GM18526 (cell line): ENCODE data around the gene PLPP6.

Experiments
- POLR2A ChIP-seq: IDR thresholded peaks from 3 replicates; pipeline ENCODE4 v1.6.1; 2011; ENCODE audit not compliant: insufficient read length; ENCODE audit errors: extremely low read depth

Gene PLPP6

DNA sequence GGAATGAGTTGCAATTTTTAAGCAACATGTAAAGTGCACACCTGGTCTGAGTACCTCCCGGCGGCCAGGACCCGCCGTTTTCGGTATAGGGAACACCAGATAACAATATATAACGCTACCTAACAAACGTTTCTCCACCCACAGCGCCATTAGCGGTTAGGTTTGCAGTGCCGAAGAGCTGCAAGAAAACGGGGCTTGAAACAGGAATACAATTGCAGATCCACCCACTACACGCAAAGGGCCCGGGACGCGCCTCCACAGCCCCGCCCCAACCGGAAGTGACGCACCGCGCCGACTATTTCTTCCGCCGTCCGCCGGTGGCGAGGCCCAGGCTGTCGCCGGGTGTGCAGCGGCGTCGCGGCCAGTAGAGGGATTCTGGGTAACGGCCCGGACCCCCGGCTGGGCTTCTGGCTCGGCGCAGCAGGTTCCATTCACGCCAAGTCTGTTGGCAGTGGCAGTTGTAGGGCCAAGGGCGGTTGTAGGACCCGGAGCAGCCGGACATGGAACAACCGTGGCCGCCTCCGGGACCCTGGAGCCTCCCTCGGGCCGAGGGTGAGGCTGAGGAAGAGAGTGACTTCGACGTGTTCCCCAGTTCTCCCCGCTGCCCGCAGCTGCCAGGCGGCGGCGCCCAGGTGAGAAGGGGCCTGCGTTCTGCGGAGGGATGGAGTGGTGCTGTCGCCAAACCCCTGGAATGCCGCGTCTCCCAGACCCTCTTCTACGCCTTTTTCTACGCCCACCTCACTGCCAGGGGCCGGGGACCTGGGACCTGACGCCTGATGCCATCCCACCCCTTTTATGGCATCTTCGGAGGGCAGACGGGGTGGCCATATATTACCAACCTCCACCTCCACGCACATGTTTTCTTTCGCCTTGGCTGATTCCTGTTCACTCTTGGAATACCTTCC lies 17.4 kb downstream of the PLPP6 start, which contains the start of gene CDC37L1:
CDC37L1 (plus strand) TSS at position 302 of the 905 bp plus-strand sequence; CDS start at position 501, 199 bp downstream.
- TF ChIP-seq POLR2A, result peak; percentile 98

DNA sequence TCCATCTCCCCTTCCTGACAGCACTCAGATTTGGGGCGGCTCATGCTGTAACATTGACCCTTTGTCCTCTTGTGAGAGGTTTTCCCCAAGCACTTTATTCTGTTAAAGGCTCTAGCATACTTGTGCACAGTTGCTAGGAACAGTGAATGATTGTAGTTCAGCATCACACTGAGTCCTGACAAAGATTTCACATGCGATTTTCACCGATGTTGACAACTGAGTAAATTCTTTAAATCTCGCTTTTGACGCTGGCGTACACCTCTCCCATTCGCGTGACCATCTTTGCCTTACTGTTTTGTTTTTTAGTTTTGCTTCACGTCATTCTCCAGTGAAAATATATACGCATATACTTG lies 18.1 kb downstream of the PLPP6 start:
- no peak for TF ChIP-seq POLR2A

DNA sequence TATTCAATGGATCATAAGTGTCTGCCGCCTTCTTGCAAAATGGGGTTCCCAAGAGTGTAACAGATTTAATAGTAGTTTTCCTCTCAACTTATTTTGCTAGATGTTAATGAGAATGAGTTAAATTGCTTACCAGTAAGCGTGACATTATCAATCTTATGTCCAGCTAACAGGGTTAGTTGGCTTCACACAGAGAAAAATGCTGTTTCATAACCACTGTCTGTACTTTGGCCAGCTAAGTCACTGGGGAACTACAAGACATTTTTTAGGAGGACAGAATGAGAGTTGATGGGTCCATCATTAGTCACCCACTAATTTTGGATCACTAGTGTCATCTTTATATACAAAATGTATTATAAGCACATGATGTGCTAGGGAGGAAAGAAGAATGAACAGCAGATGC lies 18.7 kb downstream of the PLPP6 start:
- TF ChIP-seq POLR2A, result no peak

DNA sequence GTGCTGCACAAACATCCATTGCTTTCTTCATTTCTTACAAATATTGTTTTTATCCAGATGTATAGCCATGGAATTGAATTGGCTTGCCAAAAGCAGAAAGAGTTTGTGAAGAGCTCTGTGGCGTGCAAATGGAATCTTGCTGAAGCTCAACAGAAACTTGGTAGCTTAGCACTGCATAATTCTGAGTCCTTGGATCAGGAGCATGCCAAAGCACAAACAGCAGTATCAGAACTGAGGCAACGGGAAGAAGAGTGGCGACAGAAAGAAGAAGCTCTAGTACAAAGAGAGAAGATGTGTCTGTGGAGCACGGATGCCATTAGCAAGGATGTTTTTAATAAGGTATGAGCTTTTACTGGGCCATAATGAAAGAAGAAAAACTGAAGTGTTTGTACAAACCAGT lies 22.7 kb downstream of the PLPP6 start:
- TF ChIP-seq POLR2A, result no peak

DNA sequence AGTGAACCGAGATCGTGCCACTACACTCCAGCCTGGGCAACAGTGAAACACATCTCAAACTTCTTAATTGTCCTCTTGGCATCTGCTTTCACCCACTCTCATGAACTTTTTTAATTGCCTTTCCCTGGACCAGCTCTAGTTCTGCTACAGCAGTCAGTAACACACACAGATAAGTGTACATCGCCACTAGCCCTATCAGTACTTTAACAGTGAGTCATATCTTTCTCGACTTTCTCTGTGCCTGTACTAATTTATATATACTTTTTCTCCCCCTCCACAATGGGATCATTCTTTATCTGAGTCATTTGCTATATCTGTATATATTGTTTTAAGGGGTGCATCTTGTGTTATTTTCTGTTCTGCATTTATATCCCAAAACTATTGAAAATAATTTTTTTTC lies 24.0 kb downstream of the PLPP6 start:
- no peak for TF ChIP-seq POLR2A

DNA sequence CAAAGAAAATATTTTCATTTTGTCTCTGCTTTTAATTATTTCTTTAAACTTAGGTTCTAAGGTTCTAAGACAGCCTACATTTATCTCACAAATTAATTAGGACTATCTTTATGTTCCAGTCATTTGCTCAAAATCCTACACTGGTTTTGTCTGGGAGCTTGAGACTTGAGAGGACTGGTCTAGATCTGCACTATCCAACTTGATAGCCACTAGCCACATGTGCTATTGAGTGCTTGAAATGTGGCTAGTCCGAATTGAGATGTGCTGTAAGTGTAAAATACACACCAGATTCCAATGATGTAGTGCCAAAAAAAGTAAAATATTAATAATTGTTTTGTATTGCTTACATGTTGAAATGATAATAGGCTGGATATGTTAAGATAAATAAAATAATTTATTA lies 24.5 kb downstream of the PLPP6 start:
- no peak for TF ChIP-seq POLR2A

DNA sequence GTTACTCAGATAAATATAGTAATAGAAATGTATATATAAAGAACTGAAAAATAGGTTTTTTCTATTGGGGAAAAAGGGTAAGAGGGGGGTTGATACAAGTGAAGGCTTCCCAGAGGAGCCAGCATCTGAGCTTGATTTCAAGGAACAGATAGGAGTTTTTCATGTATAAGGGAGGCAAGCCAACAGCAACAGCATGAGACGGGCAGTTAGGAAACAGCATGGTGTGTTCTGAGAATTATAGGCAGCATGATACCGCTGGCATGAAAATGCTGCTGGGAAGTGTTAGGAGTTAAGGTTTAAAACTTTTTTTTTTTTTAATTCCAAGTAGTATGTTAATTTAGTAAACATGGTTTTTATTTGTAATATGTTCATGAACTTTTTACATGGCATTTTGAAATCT lies 26.9 kb downstream of the PLPP6 start:
- no peak for TF ChIP-seq POLR2A

DNA sequence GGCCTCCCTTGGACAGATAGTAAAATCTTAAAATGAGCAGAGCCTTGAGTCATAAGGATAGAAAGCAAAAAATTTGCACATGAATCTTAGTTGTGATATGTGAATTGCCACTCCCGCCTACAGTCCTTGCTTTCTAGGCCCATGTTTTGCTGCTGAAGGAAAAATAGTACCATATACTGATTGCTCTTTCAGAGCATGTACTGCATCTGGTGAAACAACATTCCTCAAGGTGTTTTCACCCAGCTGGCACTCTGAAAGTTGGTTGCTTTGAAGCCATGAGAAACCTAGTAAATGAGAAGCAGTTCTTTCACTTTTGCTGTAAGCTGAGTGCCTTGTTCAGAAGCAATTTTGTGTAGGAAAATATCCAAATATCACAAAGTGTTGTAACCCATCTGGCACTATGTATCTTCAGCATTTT lies 27.6 kb downstream of the PLPP6 start:
- TF ChIP-seq POLR2A, result no peak

DNA sequence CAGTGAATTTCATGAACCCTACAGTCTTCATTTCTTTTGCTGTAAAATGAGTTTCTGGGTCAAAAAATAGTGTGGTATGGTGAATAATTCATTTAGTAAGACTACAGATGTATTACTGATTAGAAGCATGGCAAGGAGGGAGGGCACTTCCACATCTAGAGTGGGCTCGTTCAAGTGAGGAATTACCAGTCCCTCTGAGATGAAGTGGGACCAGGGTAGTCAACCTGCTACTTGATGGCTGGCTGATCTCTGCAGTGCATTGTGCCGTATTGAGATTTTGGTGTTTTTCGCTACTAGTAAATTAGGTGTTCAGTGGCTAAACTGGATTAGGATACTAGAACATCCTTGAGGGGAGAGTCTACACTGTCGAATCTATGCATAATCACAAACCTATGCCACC lies 28.1 kb downstream of the PLPP6 start:
- TF ChIP-seq POLR2A, result no peak

DNA sequence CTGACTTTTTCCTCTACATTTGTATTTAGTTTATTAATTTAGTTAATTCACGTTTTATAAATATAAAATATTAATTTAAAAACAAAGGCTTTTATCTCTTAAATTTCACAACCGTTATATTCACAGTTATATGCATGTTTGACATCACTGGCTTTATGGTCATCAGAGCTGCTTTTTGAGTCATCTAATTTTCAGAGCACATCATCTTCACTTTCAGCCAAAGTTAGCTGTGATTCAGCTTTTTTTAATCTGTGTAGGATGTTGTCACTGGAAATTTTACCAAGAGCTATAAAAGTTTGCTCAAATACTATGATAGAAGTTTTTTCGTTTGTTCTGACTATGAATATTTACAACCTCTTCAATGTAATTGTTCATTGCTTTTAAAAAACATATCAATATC lies 29.7 kb downstream of the PLPP6 start:
- no peak for TF ChIP-seq POLR2A

DNA sequence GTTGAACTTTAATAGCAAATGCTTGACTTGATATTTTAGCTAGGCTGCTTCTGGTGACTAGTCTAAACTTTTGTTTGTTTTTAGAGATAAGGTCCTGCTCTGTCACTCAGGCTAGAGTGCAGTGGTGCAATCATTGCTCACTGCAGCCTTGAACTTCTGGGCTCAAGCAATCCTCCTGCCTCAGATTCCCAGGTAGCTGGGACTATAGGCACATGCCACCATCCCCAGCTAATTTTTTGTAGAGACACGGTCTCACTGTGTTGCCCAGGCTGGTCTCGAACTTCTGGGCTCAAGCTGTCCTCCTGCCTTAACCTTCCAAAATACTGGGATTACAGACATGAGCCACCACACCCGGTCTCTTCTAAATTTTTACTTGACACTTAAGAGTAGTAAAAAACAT lies 38.0 kb downstream of the PLPP6 start:
- no peak for TF ChIP-seq POLR2A

DNA sequence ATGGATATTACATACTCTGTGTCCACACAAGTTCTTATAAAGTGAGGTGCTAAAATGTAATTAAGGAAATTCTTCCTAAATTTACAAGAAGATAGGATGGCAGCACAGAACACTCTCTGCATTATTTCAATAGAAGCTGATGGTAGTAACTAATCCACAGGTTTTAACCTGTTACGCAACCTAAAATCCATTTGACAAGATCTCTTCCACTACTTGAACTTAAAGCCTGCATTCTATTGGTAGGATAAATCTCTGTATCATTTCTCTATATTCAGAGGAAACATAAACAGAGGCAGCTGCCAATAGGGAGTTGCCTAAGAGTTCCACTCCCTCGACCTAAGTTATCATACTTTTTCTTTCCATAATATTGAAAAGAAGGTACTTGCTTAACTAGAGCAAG lies 38.8 kb downstream of the PLPP6 start:
- no peak for TF ChIP-seq POLR2A

DNA sequence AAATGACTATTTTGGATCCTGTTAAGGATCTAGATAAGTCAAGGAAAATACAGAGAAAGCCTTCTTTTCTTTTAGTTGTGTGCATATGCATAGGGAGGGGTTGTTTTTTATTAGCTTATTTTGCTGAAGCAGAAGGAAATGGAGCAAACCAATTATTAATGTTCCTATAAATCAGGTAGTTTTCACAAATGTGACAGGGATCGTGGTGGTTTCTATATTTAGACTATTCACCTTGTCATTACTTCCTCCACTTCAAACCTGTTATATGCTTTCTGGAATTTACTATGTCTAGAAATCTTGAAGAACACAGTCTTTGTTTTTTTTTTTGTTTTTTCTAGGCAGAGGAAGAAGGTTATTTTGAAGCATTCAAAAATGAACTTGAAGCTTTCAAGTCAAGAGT lies 39.4 kb downstream of the PLPP6 start:
- no peak for TF ChIP-seq POLR2A

DNA sequence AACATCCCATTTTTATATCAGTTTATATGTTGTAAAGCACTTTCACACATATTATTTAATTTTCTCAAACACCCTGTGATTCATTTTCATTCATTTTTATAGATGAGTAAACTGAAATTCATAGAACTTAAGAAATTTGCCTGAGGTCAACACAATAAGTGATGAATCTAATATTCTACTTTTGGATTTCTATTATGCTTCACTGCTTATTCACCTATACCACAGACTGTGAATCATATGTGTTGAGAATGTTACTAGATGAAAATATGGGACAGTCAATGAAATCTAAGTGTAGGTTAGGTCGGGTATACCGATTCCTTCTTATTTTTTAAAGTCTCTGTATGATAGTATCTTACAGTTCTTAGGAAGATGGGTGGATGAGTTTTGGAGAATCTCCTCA lies 42.0 kb downstream of the PLPP6 start:
- no peak for TF ChIP-seq POLR2A

DNA sequence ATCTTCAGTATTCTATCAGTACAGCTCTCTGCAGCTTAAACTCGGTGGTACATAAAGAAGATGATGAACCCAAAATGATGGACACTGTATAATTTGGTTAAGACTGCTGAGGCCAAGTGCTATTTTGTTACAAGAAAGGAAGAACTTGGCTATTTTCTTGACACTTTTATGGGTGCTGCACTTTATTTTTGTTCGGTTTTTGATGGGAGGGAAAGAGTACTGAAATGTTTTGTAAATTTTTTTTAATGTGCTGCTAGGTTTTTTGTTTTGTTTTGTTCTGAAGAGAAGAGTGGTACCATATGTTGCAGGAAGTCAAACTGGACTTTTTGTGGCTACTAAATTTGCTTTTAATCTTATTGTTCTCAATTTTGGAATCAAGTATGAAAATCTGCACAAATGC lies 43.9 kb downstream of the PLPP6 start:
- TF ChIP-seq POLR2A, result no peak

DNA sequence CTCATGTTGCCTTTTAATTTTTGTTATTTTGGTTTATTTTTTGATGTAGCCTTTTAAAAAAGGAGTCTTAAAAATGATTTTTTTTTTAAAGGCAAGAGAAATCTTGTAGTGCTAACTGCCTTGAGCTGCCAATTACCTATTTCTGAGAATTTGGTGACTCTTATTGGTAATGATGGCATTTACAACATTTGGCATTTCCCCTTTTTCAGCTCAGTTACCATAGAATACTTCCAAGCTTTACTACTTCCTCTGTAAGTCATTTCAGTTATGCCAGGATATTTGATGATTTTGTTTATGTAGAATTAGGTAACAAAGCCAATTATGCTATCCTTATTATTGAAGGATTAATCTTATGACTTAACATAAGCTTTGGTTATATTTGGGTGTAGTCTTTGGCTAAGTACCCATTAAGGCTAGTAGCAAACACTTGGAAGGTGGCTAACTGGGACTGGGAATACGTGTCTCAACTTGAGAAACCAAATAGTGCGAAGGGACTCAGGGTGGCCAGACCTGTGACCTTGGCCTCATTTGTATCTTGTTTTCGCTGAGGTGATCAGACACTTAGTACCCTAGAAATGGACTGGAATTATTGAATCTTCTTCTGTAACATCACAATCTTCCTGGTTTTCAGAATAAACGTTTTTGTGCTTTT lies 45.0 kb downstream of the PLPP6 start:
- TF ChIP-seq POLR2A, result no peak
